GM10266 (cell line): ENCODE results near the gene RAB3C.
A peak's percentile ranks its signal among the peaks of the same experiment; 100 is the strongest.

ENCODE experiments used
- DNase-seq: peaks from one replicate; pipeline ENCODE4 v3.0.0; 2012; ENCODE audit errors: extremely low spot score
- CTCF ChIP-seq: IDR thresholded peaks from 2 replicates; pipeline ENCODE4 v1.5.1; 2012; ENCODE audit warnings: mild to moderate bottlenecking, low read depth; ENCODE audit not compliant: control insufficient read depth, insufficient read depth; ENCODE audit errors: missing control alignments

RAB3C gene

GRCh38 chr5:58759745-58760144 is 176.9 kb downstream of the RAB3C start:
- TF ChIP-seq CTCF: no peak

GRCh38 chr5:58760222-58760621 is 177.3 kb downstream of the RAB3C start:
- DNase-seq: no peak
- no peak for TF ChIP-seq CTCF

More at GRCh38 chr5:58759745-58760144, 176.9 kb downstream of the RAB3C start:
- DNase-seq: peak; percentile 13

GRCh38 chr5:58761407-58761806 is 178.5 kb downstream of the RAB3C start:
- DNase-seq: no peak
- TF ChIP-seq CTCF: no peak

GRCh38 chr5:58763390-58763789 is 180.5 kb downstream of the RAB3C start:
- TF ChIP-seq CTCF: no peak
- DNase-seq: no peak

- TF ChIP-seq CTCF: no peak
- DNase-seq: no peak
Observed at GRCh38 chr5:58764199-58764598, 181.3 kb downstream of the RAB3C start.

GRCh38 chr5:58765058-58765457 is 182.2 kb downstream of the RAB3C start:
- no peak for DNase-seq
- TF ChIP-seq CTCF: no peak

- DNase-seq: no peak
- no peak for TF ChIP-seq CTCF
Observed at GRCh38 chr5:58767104-58767503, 184.2 kb downstream of the RAB3C start.

GRCh38 chr5:58770136-58770535 is 187.3 kb downstream of the RAB3C start:
- no peak for TF ChIP-seq CTCF

More at GRCh38 chr5:58770136-58770535, 187.3 kb downstream of the RAB3C start:
- no peak for DNase-seq
